CD4-positive, alpha-beta T cell (primary cell): Measurements from ENCODE around the gene TNS3. TPM values are rescaled to one million over a fixed set of nuclear protein-coding genes. Genes with fewer than 3 reads are reported as not detected.

ENCODE experiments used
- ATAC-seq: fragments of 200-7000 bp; cut with Tn5 transposase; one replicate; pipeline ENCODE4 v1.10.0; 2022; ENCODE audit warnings: mild to moderate bottlenecking; ENCODE audit not compliant: poor library complexity
- CTCF ChIA-PET: fragments of 350-600 bp; sonication (Branson Sonifier 250); formaldehyde crosslinking; loops from one replicate; lab custom pipeline; 2021; ENCODE audit warnings: antibody characterized with exemption, inconsistent platforms; lab: Charles Lee
- POLR2A ChIA-PET: fragments of 350-600 bp; sonication (Branson Sonifier 250); formaldehyde crosslinking; loops from one replicate; lab custom pipeline; 2021; ENCODE audit warnings: antibody characterized with exemption, inconsistent platforms; lab: Charles Lee
- DNase-seq, 14 experiments: peaks; one replicate each; pipeline ENCODE4 v3.0.0-alpha.2; 2013 to 2020; ENCODE audit warnings: mixed read lengths in 2 of 14
- H3K27ac ChIP-seq, 2 donors: one replicate each; pipeline versions ENCODE4 v1.5.1 to v1.7.0; 2013; ENCODE audit warnings: low read length in 2 of 2, low read depth in 1 of 2, mild to moderate bottlenecking in 1 of 2
- H3K27me3 ChIP-seq, 2 experiments: 1 replicate in 1 of 2; 2 replicates in 1 of 2; pipeline versions ENCODE4 v1.6.1 to v1.7.0; 2013; ENCODE audit warnings: low read length in 2 of 2, control low read depth in 1 of 2, mild to moderate bottlenecking in 1 of 2, moderate library complexity in 1 of 2; ENCODE audit not compliant: insufficient read depth in 2 of 2, control insufficient read depth in 1 of 2
- H3K36me3 ChIP-seq: one replicate; pipeline ENCODE4 v1.6.1; 2013; ENCODE audit warnings: low read length, control low read depth; ENCODE audit not compliant: insufficient read depth
- H3K4me1 ChIP-seq: one replicate; pipeline ENCODE4 v1.6.1; 2013; ENCODE audit warnings: low read length, control low read depth; ENCODE audit not compliant: insufficient read depth
- H3K4me3 ChIP-seq: one replicate; pipeline ENCODE4 v1.5.1; 2013; ENCODE audit warnings: mild to moderate bottlenecking, low read length, moderate library complexity
- H3K9me3 ChIP-seq, 2 experiments: 1 replicate in 1 of 2; 2 replicates in 1 of 2; pipeline versions ENCODE4 v1.6.1 to v1.7.0; 2013; ENCODE audit warnings: low read length in 2 of 2, mild to moderate bottlenecking in 2 of 2, control low read depth in 1 of 2, moderate library complexity in 1 of 2; ENCODE audit not compliant: control insufficient read depth in 1 of 2, insufficient read depth in 1 of 2
- H3K27ac Mint-ChIP-seq: one replicate; pipeline ENCODE4 v1.8.0; 2020; ENCODE audit warnings: mixed read lengths
- H3K27me3 Mint-ChIP-seq: one replicate; pipeline ENCODE4 v1.8.0; 2021; ENCODE audit warnings: mixed read lengths
- H3K36me3 Mint-ChIP-seq: one replicate; pipeline ENCODE4 v1.8.0; 2021; ENCODE audit warnings: low read depth, mixed read lengths
- H3K4me1 Mint-ChIP-seq: one replicate; pipeline ENCODE4 v1.8.0; 2021; ENCODE audit warnings: low read depth, mixed read lengths
- H3K4me3 Mint-ChIP-seq: one replicate; pipeline ENCODE4 v1.8.0; 2020; ENCODE audit warnings: mild to moderate bottlenecking, mixed read lengths
- H3K9me3 Mint-ChIP-seq: one replicate; pipeline ENCODE4 v1.8.0; 2020; ENCODE audit warnings: mixed read lengths
- intact Hi-C, 2 experiments: fragments of 100-400 bp; cut with DNase I in 1 of 2; cut with micrococcal nuclease in 1 of 2; formaldehyde crosslinking; loops; one replicate each; pipeline versions ENCODE4 v1.15.1 to v1.9.0; 2023 to 2025; cut with DNase I, micrococcal nuclease
- total RNA-seq, 174 experiments: library from RNA in 2 of 174; stranded (reverse) in 2 of 174; gene quantifications; one replicate each; pipeline ENCODE4 v1.2.3 and lab custom pipeline; 2021 to 2026
- TF ChIP-seq, protein P1 (sequence below): fragments of 200-600 bp; IDR thresholded peaks from one replicate; pipeline ENCODE4 v1.8.0; 2022; ENCODE audit warnings: antibody characterized with exemption, mild to moderate bottlenecking

Gene TNS3
- total RNA-seq, 2 experiments from 2014 or later: 0.16 to 0.47 TPM

DNA sequence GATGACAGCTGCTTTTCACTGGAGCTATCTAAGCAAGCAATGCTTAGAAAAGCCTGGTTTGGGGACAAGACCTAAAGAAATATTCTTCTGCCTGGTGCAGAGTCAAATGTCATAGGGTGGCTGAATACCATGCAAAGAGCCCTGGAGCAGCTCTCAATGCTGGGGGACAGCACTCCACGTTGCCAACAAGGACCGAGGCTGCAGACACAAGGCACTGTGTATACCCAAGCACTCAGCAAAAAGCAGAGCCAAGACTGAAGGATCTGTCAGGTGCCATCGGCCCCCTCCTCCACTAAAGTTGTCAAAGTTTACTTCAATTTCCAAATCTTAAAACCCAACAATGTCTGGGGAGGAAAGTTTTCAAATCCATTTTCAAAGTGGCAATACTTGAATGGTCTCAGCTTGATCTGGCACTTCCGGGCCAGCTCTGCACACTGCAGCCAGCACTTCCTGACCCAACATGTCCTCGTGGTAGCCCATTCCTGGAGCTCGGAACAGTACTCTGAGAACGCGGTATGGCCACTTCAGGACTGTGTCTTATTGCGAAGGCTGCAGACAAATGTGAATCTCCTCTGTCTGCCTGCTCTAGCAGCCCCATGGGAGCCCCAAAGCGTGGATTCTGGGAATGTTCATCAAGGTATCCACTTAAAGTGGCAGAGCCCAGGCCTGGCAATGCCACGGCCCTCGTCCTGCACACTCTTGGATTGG lies 191.8 kb downstream of the TNS3 start:
- H3K27ac ChIP-seq: no peak overlapping the region
- no peaks in the 10 kb centered on the region for H3K9me3 Mint-ChIP-seq
- H3K27ac Mint-ChIP-seq: no peak overlapping the region
- no peak overlapping the region for H3K4me3 ChIP-seq
- intact Hi-C loops: no loop called here
- POLR2A ChIA-PET: no interaction called here
- peaks cover 0 to 24% of the 10 kb centered on the region in 2 experiments for H3K9me3 ChIP-seq
- CTCF ChIA-PET: no interaction called here
- peaks cover 16% of the 10 kb centered on the region for H3K27me3 Mint-ChIP-seq
- no peaks in the 10 kb centered on the region for H3K27me3 ChIP-seq
- no peaks in the 10 kb centered on the region for H3K36me3 Mint-ChIP-seq
- H3K4me1 ChIP-seq: no peaks in the 10 kb centered on the region
- TF ChIP-seq, protein P1, sequence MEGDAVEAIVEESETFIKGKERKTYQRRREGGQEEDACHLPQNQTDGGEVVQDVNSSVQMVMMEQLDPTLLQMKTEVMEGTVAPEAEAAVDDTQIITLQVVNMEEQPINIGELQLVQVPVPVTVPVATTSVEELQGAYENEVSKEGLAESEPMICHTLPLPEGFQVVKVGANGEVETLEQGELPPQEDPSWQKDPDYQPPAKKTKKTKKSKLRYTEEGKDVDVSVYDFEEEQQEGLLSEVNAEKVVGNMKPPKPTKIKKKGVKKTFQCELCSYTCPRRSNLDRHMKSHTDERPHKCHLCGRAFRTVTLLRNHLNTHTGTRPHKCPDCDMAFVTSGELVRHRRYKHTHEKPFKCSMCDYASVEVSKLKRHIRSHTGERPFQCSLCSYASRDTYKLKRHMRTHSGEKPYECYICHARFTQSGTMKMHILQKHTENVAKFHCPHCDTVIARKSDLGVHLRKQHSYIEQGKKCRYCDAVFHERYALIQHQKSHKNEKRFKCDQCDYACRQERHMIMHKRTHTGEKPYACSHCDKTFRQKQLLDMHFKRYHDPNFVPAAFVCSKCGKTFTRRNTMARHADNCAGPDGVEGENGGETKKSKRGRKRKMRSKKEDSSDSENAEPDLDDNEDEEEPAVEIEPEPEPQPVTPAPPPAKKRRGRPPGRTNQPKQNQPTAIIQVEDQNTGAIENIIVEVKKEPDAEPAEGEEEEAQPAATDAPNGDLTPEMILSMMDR: no peak
- ATAC-seq (no peak), DNase-seq (no peak)
- no peak overlapping the region for H3K4me3 Mint-ChIP-seq
- no peaks in the 10 kb centered on the region for H3K4me1 Mint-ChIP-seq
- no peaks in the 10 kb centered on the region for H3K36me3 ChIP-seq

DNA sequence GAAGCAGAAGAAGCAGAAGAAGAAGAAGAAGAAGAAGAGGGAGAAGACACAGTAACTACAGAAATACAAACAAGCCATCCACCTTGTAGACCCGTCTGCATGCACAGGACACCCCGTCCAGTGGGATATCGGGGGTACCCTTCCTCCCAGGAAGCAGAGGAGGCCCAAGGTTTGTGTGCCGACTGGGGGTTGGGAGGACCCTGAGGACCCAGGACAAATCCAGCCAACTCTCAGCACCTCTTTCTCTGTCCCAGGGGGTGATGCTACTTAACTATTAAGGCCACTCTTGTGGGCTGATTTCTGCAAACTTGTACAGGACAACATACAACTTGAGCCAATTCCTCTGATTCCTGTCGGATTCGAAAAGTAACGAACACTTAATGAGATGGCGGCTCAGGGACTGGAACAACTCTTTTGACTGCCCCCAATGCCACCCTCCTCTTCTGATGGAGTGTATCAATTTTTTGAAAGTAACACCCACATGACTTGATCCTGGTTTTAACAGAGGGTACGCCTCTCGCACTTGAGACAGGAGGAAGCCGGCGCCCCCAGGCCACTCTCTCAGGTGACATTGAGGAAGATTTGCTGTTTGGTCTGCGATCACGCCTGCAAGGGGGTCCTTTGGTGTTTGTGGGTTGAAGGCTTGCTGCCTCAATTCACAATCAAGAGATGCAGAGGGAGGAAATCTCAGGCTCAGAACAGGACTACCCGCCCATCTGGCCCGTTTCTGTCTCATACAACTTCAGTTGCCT lies 192.6 kb downstream of the TNS3 start:
- ChIA-PET CTCF (no interaction called here), POLR2A (no interaction called here)
- Histone ChIP-seq H3K27ac (no peak overlapping the region), H3K4me1 (no peaks in the 10 kb centered on the region), H3K27me3 (no peaks in the 10 kb centered on the region), H3K4me3 (no peak overlapping the region), H3K9me3 (peaks cover 0 to 20% of the 10 kb centered on the region in 2 experiments), H3K36me3 (no peaks in the 10 kb centered on the region)
- intact Hi-C loops: no loop called here
- Mint-ChIP-seq H3K27ac (no peak overlapping the region), H3K4me1 (no peaks in the 10 kb centered on the region), H3K36me3 (no peaks in the 10 kb centered on the region), H3K27me3 (peaks cover 10% of the 10 kb centered on the region), H3K9me3 (no peaks in the 10 kb centered on the region), H3K4me3 (no peak overlapping the region)
- no peak for ATAC-seq
- DNase-seq: no peak
- TF ChIP-seq, protein P1: no peak

DNA sequence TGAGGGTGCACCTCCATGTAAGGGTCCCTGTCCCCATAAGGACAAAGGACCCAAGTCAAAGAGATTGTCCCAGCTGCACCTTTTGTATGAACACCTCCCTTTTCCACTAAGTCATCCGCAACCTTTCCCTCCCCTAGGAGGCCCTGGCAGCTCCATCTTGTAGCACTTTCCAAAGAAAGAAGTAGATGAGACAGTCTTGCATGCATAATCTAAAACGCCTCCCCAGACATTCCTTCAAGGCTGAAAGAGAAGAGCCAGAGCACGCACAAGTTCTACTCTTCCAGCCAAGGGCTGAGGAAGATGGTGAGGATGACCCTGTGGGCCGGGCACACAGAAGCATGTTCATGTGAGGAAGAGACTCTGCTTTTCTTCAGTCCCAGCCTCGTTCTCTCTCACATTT lies 194.4 kb downstream of the TNS3 start:
- intact Hi-C loops: no loop called here
- Mint-ChIP-seq H3K36me3 (no peaks in the 10 kb centered on the region), H3K27me3 (peaks cover 6% of the 10 kb centered on the region), H3K4me1 (no peaks in the 10 kb centered on the region), H3K27ac (no peak overlapping the region), H3K4me3 (no peak overlapping the region), H3K9me3 (no peaks in the 10 kb centered on the region)
- TF ChIP-seq, protein P1: no peak
- ChIA-PET CTCF (no interaction called here), POLR2A (no interaction called here)
- Histone ChIP-seq H3K27me3 (no peaks in the 10 kb centered on the region), H3K4me1 (no peaks in the 10 kb centered on the region), H3K36me3 (no peaks in the 10 kb centered on the region), H3K4me3 (no peak overlapping the region), H3K27ac (no peak overlapping the region), H3K9me3 (peaks cover 0 to 20% of the 10 kb centered on the region in 2 experiments)
- no peak for ATAC-seq
- no peak for DNase-seq
